HepG2 (cell line): ENCODE measurements around the gene HDHD3. TPM values are rescaled to one million over a fixed set of nuclear protein-coding genes. Genes with fewer than 3 reads are reported as not detected.
A peak's percentile ranks its signal among the peaks of the same experiment; 100 is the strongest.

Experiments
- CERS6 ChIP-seq: sonication (generic); formaldehyde crosslinking; IDR thresholded peaks from 2 replicates; pipeline ENCODE4 v1.5.0; 2020; ENCODE audit warnings: missing genetic modification reagents
- EED ChIP-seq: sonication (generic); formaldehyde crosslinking; IDR thresholded peaks from 2 replicates; pipeline ENCODE4 v1.5.0; 2020; ENCODE audit warnings: mild to moderate bottlenecking, missing genetic modification reagents
- FOXK1 ChIP-seq: sonication (generic); formaldehyde crosslinking; IDR thresholded peaks from 2 replicates; pipeline ENCODE4 v1.4.0; 2020; ENCODE audit warnings: low read depth, missing genetic modification reagents, borderline replicate concordance
- GTF2F1 ChIP-seq: fragments of 150-350 bp; IDR thresholded peaks from 2 replicates; pipeline ENCODE4 v1.6.1; 2014; ENCODE audit warnings: low read length
- HBP1 ChIP-seq: IDR thresholded peaks from 2 replicates; pipeline ENCODE4 v1.6.1; 2016; ENCODE audit warnings: low read depth, control low read depth
- HMG20B ChIP-seq: conservative IDR thresholded peaks from 2 replicates; pipeline ENCODE4 v1.6.1; 2016; ENCODE audit warnings: missing genetic modification reagents, missing compliant biosample characterization
- HMGA1 ChIP-seq: sonication (generic); formaldehyde crosslinking; conservative IDR thresholded peaks from 2 replicates; pipeline ENCODE4 v1.4.0; 2020; ENCODE audit warnings: missing genetic modification reagents
- HNRNPK ChIP-seq: fragments of 200-400 bp; formaldehyde crosslinking; IDR thresholded peaks from 2 replicates; pipeline ENCODE4 v1.6.1; 2018; ENCODE audit warnings: low read length, low read depth, moderate library complexity, mild to moderate bottlenecking; ENCODE audit not compliant: poor library complexity, severe bottlenecking
- IRF9 ChIP-seq: sonication (generic); formaldehyde crosslinking; IDR thresholded peaks from 2 replicates; pipeline ENCODE4 v1.8.0; 2022; ENCODE audit warnings: missing genetic modification reagents, mild to moderate bottlenecking, borderline replicate concordance
- NR2F6 ChIP-seq, 2 experiments: IDR thresholded peaks; 2 replicates each; pipeline ENCODE4 v1.6.1; 2016; ENCODE audit warnings: antibody characterized with exemption in 1 of 2, mild to moderate bottlenecking in 1 of 2
- POLR2G ChIP-seq: fragments of 200-400 bp; formaldehyde crosslinking; IDR thresholded peaks from 2 replicates; pipeline ENCODE4 v1.6.1; 2018; ENCODE audit warnings: mild to moderate bottlenecking, low read depth, low read length, moderate library complexity
- PRMT3 ChIP-seq: sonication (generic); formaldehyde crosslinking; IDR thresholded peaks from 2 replicates; pipeline ENCODE4 v1.8.1; 2022; ENCODE audit warnings: low read depth, mild to moderate bottlenecking, moderate library complexity, missing genetic modification reagents, borderline replicate concordance
- REPIN1 ChIP-seq: sonication (generic); formaldehyde crosslinking; IDR thresholded peaks from 2 replicates; pipeline ENCODE4 v1.8.0; 2022; ENCODE audit warnings: missing genetic modification reagents, low read depth, mild to moderate bottlenecking, borderline replicate concordance
- RNF2 ChIP-seq: fragments of 450-650 bp; conservative IDR thresholded peaks from 2 replicates; pipeline ENCODE4 v1.6.1; 2016; ENCODE audit warnings: low read depth
- SIX1 ChIP-seq: sonication (generic); formaldehyde crosslinking; IDR thresholded peaks from 2 replicates; pipeline ENCODE4 v1.4.0; 2020; ENCODE audit warnings: missing genetic modification reagents, borderline replicate concordance
- SNAPC2 ChIP-seq: sonication (generic); formaldehyde crosslinking; IDR thresholded peaks from 2 replicates; pipeline ENCODE4 v1.8.1; 2022; ENCODE audit warnings: mild to moderate bottlenecking, missing genetic modification reagents
- TMF1 ChIP-seq: sonication (generic); formaldehyde crosslinking; IDR thresholded peaks from 2 replicates; pipeline ENCODE4 v1.8.1; 2022; ENCODE audit warnings: low read depth, missing genetic modification reagents
- ZBTB49 ChIP-seq: sonication (generic); formaldehyde crosslinking; IDR thresholded peaks from 2 replicates; pipeline ENCODE4 v1.4.0; 2020; ENCODE audit warnings: missing genetic modification reagents, borderline replicate concordance
- ZFP1 ChIP-seq: IDR thresholded peaks from 2 replicates; pipeline ENCODE4 v1.6.1; 2016
- ZFP36L1 ChIP-seq: sonication (generic); formaldehyde crosslinking; IDR thresholded peaks from 2 replicates; pipeline ENCODE4 v1.8.0; 2022; ENCODE audit warnings: mild to moderate bottlenecking, missing genetic modification reagents, moderate library complexity
- ZNF101 ChIP-seq: sonication (generic); formaldehyde crosslinking; IDR thresholded peaks from 2 replicates; pipeline ENCODE4 v1.4.0; 2020; ENCODE audit warnings: mild to moderate bottlenecking, low read depth, missing genetic modification reagents, borderline replicate concordance
- ZNF431 ChIP-seq: sonication (generic); formaldehyde crosslinking; IDR thresholded peaks from 2 replicates; pipeline ENCODE4 v1.9.0; 2022; ENCODE audit warnings: missing genetic modification reagents, low read depth, mild to moderate bottlenecking, borderline replicate concordance
- ZNF605 ChIP-seq: sonication (generic); formaldehyde crosslinking; IDR thresholded peaks from 2 replicates; pipeline ENCODE4 v1.8.0; 2022; ENCODE audit warnings: mild to moderate bottlenecking, missing genetic modification reagents
- ZNF615 ChIP-seq: sonication (generic); formaldehyde crosslinking; IDR thresholded peaks from 2 replicates; pipeline ENCODE4 v1.5.0; 2020; ENCODE audit warnings: mild to moderate bottlenecking, missing genetic modification reagents, borderline replicate concordance
- polyA plus RNA-seq, 8 experiments: library from polyadenylated mRNA; depleted of rRNA in 3 of 8; stranded (reverse) in 7 of 8; unstranded in 1 of 8; fragments of >200 nt; fragmentation: Illumina TruSeq in 4 of 8; extraction: Trizol in 4 of 8; gene quantifications; 2 replicates each; pipeline versions ENCODE4 v1.2.1 to v1.2.3, GENCODE V29; 2011 to 2016; ENCODE audit warnings: low read depth in 4 of 8, missing spikeins in 1 of 8, mixed read lengths in 1 of 8; ENCODE audit not compliant: insufficient read depth in 1 of 8
- total RNA-seq, 5 experiments: library from RNA; depleted of rRNA; stranded (reverse); fragments of >200 nt; fragmentation: Illumina TruSeq; extraction: Trizol; gene quantifications; 2 replicates each; pipeline ENCODE4 v1.2.3, GENCODE V29; 2016; ENCODE audit warnings: low read depth in 1 of 5

HDHD3 gene
- total and polyA plus RNA-seq, 2 of the 13 experiments (the other 11 are each of a cell fraction or from before 2014, with no cell fraction given), result 23.1 to 38.5 TPM

- TF ChIP-seq ZNF101 (CRISPR knock-in tag) (no peak), HBP1 (peak; percentile 12; the same call in 1 of the 2 replicates), IRF9 (peak; percentile 77; the same call in 1 of the 2 replicates), SNAPC2 (CRISPR knock-in tag) (0 out of 2 replicates have a peak, but pooled peaks have one; percentile 52), HMG20B (CRISPR knock-in tag) (no peak), ZNF615 (CRISPR knock-in tag) (no peak), NR2F6 (IDR thresholded peaks at IDR 0.05) (no peak), NR2F6 (CRISPR knock-in tag; IDR thresholded peaks at IDR 0.05) (peak; percentile 71), ZNF605 (CRISPR knock-in tag) (peak; percentile 88), HMGA1 (no peak), HNRNPK (peak; percentile 63), RNF2 (no peak), ZFP36L1 (CRISPR knock-in tag) (no peak), TMF1 (CRISPR knock-in tag) (no peak), GTF2F1 (no peak), EED (CRISPR knock-in tag) (no peak), FOXK1 (CRISPR knock-in tag) (peak; percentile 42; the same call in 1 of the 2 replicates), ZNF431 (CRISPR knock-in tag) (peak; percentile 81; the same call in 1 of the 2 replicates), PRMT3 (CRISPR knock-in tag) (no peak), SIX1 (CRISPR knock-in tag) (no peak), POLR2G (peak; percentile 68), REPIN1 (peak; percentile 93; the same call in 1 of the 2 replicates), CERS6 (CRISPR knock-in tag) (no peak), ZBTB49 (CRISPR knock-in tag) (no peak), ZFP1 (no peak)
Observed at GRCh38 chr9:113401027-113401792, 24.4 kb upstream of the HDHD3 start, which contains the start of gene ALAD (continued).
